Measurements from ENCODE around the gene GTF3C2.

The GTF3C2 gene

GRCh38 chr2:27296481-27296880 is 60.1 kb downstream of the GTF3C2 start:
- no peak for DNase-seq (ENCODE audit: low read depth in 2 of 2)

DNA sequence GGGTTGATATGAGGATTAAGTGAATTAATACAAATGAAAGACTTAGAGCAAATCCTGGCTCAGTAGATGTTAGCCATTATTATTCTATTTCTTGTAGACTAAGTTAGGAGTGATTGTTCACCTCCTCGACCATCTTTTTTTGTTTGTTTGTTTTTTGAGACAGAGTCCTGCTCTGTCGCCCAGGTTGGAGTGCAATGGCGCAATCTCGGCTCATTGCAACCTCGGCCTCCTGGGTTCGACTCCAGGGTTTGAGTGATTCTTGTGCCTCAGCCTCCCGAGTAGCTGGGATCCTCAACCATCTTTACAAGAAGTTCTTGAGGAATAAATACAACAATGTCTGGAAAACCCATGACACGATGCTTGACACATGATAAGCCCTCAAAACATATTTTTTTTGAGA is 61.6 kb downstream of the GTF3C2 start:
- DNase-seq (ENCODE audit: low read depth in 2 of 2), result no peak

DNA sequence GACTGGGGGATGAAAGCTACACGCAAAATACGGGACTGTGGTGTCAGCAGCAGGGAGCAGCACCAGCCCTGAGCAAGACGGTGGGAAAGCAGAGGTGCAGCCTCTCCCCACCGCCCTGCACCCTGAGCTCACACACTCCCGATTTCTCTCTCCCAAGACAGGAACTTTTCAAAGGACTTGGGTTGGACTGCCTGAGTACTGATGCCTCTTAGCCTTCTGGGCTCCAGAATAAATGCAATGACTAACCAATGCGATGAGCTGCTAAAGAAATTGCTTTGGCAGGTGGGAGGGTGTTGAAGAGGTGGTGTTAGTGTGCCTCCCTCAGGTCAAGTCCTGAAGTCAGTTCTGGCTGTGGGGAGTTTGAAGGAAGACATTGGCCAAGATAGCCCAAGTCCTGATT is 64.7 kb downstream of the GTF3C2 start:
- no peak for DNase-seq (ENCODE audit: low read depth in 2 of 2)

DNA sequence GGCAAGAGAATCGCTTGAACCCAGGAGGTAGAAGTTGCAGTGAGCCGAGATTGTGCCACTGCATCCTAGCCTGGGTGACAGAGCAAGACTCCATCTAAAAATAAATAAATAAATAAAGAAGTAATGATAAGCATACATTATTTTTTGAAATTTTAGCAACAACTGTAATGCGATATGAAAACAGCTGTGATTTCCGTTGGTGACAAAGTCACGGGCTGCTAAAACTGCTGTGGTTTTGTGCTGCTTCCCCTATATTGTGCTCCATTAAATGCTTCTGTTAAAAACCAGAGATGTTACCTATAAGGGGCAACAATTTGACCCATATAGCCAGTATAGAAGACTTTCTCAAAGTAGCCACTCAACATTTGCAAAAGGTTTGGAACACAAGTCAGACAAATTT is 66.0 kb downstream of the GTF3C2 start:
- no peak for DNase-seq (ENCODE audit: low read depth in 2 of 2)

DNA sequence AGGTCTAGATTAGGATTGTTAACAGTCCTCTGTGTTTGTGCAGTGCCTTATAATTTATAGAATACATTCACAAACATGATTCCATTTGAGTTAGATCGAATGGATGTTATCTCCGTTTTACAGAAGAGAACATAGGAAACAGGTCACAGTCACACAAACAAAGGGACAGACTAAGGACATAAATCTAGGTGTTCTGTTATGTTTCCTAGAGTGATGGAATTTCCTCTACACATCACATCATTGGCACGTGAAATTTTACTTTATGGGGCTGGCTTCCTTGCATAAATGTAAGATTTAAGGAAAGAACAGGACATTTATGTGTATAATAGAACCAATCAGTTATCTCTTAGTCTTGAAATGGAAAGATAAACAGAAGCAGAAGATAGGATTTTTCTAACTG is 68.0 kb downstream of the GTF3C2 start:
- DNase-seq (ENCODE audit: low read depth in 2 of 2), result no peak

- no peak for DNase-seq (ENCODE audit: low read depth in 2 of 2)
Observed at GRCh38 chr2:27285481-27285880, 71.1 kb downstream of the GTF3C2 start.

- no peak for DNase-seq (ENCODE audit: low read depth in 2 of 2)
Observed at GRCh38 chr2:27284996-27285395, 71.6 kb downstream of the GTF3C2 start.

DNA sequence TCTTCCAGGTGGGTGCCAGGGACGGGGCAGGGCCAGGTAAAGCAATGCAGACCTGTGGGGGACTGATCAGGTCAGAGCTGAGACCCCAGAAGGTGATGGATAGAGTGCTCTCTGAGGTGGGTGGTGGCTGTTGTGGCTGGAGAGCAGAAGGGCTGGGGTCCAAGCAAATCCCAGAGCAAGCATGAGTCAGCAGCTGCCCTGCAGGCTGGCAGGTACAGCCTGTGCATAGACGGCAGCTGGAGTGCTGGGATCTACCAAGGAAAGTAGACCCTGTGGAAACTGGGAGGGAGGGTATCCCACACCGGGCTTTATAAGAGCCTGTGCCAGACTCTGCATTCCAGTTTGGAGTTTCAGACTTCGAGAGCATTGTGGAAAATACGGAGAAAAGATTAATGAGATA is 73.7 kb downstream of the GTF3C2 start:
- DNase-seq (ENCODE audit: low read depth in 2 of 2), result no peak

DNA sequence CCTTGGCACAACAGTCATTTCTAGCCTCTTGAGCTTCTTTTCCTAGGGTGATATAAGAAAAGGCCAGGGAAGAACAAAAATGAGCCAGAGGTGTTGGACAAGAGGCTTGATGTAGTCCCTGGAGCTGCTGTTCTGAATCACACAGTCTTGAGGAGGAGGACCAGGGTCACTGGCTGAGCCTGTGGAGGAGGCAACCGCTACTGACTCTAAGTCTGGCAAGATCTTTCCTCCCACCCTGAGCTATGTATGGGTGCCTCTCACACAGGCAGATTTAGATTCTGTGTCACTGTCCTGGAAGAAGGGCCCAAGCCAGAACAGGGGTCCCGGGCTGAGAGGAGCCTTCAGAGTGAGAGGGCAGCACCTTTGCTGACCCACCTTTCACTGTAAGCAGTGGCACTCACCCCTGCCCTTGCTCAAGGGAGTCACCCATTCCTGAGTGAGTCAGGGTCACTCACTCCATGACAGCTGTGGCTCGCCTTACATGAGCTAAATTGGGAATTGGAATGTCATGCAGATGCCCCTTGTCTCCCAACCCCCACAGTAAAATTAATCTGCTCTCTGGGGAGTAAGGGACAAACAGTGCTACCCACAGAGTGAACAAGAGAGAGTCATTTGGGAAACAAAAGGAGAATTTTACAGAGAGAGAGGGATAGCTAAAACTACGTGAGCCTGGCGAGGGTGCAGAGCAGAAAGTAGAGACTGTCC is 74.6 kb downstream of the GTF3C2 start, which contains the start of gene TRIM54:
TSS of gene TRIM54 (plus strand) at position 575 of the 705 bp plus-strand sequence. CDS start 303 bp downstream, outside the sequence.
- no peak for DNase-seq (ENCODE audit: low read depth in 2 of 2)

DNA sequence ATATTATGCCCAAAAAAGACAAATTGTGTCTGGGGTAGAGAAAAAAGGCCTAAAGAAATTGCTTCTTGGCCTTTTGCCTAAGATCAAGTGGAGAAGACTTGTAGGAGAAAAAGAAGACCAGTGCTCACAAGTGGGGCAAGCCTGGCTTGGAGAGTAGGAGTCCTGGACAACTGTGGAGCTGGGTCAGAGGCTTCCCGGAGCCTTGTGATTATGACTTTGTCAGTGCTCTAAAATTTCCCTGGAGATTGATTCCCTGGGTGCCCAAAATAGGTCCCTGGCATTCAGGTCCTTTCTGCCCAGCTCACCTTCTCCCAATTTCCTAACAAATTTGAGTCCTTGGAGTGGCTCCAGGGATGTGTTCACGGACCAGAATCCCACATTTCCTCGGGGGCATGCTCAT is 75.1 kb downstream of the GTF3C2 start:
- DNase-seq (ENCODE audit: low read depth in 2 of 2), result no peak

GRCh38 chr2:27280826-27281225 is 75.7 kb downstream of the GTF3C2 start:
- no peak for DNase-seq (ENCODE audit: low read depth in 2 of 2)

GRCh38 chr2:27278010-27278409 is 78.6 kb downstream of the GTF3C2 start:
- DNase-seq (ENCODE audit: low read depth in 2 of 2), result no peak
